NB4 (cell line): Measurements from ENCODE around the gene HCCS.

Source experiments
- POLR2A ChIP-seq: IDR thresholded peaks from 2 replicates; pipeline ENCODE4 v1.6.1; 2011; ENCODE audit warnings: mild to moderate bottlenecking; ENCODE audit not compliant: insufficient read length; ENCODE audit errors: extremely low read depth
- TF ChIP-seq, protein P1 (sequence below): IDR thresholded peaks from one replicate; pipeline ENCODE4 v1.5.1; 2012; ENCODE audit warnings: low read depth, low read length
- TF ChIP-seq, protein P2 (sequence below): IDR thresholded peaks from 2 replicates; pipeline ENCODE4 v1.6.1; 2011; ENCODE audit warnings: low read depth, low read length

DNA sequence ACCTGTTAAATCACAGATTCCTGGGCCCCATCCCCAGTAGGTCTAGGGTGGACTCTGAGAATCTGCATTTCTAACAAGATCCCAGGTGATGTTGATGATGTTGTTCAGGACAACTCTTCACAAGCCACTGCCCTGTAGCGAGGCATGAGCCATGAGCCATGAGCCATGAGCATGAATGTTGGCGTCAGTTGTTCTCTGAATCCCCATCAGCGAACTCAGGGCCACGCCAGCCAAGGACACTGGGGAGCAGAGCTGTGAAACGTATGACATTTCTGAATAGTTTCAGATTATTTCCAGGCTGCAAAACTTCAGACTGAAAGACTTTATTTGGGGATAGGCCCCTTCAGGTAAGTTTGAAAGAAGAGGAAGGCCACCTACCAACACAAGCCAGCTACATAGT lies 46.9 kb upstream of the HCCS start:
- TF ChIP-seq, protein P1, sequence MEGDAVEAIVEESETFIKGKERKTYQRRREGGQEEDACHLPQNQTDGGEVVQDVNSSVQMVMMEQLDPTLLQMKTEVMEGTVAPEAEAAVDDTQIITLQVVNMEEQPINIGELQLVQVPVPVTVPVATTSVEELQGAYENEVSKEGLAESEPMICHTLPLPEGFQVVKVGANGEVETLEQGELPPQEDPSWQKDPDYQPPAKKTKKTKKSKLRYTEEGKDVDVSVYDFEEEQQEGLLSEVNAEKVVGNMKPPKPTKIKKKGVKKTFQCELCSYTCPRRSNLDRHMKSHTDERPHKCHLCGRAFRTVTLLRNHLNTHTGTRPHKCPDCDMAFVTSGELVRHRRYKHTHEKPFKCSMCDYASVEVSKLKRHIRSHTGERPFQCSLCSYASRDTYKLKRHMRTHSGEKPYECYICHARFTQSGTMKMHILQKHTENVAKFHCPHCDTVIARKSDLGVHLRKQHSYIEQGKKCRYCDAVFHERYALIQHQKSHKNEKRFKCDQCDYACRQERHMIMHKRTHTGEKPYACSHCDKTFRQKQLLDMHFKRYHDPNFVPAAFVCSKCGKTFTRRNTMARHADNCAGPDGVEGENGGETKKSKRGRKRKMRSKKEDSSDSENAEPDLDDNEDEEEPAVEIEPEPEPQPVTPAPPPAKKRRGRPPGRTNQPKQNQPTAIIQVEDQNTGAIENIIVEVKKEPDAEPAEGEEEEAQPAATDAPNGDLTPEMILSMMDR = no peak
- TF ChIP-seq POLR2A = no peak
- TF ChIP-seq, protein P2, sequence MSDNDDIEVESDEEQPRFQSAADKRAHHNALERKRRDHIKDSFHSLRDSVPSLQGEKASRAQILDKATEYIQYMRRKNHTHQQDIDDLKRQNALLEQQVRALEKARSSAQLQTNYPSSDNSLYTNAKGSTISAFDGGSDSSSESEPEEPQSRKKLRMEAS = no peak
